GM12874 (cell line): ENCODE measurements around the gene DNAJC6.

Experiments used
- TF ChIP-seq, protein P1 (sequence below): IDR thresholded peaks from 2 replicates; pipeline ENCODE4 v1.5.1; 2011; ENCODE audit warnings: low read depth, mild to moderate bottlenecking, control low read depth, low read length, moderate library complexity; ENCODE audit not compliant: insufficient read depth

Gene DNAJC6

DNA sequence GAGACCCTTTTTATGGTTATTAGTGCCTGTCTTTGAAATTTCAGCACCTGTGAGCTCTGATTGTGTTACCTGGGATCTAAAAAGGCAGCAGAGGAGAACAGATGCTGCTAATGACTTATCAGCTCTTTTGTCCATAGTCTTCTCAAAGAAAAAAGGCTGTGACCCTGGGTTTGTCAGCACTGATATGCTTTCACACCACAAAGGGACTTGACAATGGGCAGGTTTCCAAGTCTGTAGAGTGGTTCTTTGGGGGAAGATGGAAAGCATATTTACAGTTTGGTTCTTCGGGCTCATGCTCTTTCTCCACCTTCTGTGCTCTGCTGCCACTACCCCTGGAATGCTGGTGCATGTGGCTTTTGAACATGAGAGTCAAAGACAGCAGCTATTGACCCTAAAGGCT is 32.0 kb downstream of the DNAJC6 start:
- TF ChIP-seq, protein P1, sequence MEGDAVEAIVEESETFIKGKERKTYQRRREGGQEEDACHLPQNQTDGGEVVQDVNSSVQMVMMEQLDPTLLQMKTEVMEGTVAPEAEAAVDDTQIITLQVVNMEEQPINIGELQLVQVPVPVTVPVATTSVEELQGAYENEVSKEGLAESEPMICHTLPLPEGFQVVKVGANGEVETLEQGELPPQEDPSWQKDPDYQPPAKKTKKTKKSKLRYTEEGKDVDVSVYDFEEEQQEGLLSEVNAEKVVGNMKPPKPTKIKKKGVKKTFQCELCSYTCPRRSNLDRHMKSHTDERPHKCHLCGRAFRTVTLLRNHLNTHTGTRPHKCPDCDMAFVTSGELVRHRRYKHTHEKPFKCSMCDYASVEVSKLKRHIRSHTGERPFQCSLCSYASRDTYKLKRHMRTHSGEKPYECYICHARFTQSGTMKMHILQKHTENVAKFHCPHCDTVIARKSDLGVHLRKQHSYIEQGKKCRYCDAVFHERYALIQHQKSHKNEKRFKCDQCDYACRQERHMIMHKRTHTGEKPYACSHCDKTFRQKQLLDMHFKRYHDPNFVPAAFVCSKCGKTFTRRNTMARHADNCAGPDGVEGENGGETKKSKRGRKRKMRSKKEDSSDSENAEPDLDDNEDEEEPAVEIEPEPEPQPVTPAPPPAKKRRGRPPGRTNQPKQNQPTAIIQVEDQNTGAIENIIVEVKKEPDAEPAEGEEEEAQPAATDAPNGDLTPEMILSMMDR, result no peak

DNA sequence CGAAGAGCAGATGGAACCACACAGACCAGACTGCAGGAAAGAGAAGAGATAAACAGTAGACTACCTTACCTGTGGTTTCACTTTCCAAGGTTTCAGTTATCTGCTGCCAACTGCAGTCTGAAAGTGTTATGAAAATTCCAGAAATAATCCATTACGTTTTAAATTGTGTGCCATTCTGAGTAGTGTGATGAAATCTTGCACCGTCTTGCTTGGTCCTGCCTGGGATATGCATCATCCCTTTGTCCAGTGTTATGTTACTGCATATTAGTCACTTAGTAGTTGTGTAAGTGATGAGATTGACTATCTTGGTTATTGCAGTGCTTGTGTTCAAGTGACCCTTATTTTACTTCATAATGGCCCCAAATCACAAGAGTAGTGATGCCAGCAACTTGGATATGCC is 33.9 kb downstream of the DNAJC6 start:
- TF ChIP-seq, protein P1, result no peak

DNA sequence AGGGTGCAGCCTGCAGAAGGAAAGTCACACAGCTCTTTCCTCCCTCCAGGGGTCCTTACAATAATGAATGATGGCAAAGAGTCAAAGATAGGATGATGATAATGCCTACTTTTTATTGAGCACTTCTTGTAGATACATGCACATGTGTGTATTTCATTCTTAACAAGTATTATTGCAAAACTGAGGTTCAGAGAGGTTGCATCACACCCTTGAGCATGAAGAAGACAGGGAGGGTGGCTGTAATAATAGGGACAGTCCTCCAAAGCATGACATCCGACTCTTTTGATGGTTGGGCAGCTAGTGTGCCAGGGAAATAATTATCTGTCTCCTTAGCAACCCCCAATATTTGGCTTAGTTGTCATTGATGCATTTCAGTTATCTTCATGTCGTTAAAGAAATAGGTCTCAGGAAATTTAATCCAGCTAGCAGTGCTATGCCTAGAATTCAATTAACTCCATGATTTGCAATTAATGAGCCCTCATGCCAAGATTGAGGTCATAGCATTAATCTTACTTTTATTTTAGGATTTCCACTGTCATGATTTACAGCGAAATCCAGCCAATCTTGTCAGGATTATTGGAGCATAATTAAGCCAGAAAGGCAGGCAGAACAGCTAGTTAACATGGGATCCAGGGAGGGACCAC is 35.0 kb downstream of the DNAJC6 start:
- TF ChIP-seq, protein P1, result no peak

DNA sequence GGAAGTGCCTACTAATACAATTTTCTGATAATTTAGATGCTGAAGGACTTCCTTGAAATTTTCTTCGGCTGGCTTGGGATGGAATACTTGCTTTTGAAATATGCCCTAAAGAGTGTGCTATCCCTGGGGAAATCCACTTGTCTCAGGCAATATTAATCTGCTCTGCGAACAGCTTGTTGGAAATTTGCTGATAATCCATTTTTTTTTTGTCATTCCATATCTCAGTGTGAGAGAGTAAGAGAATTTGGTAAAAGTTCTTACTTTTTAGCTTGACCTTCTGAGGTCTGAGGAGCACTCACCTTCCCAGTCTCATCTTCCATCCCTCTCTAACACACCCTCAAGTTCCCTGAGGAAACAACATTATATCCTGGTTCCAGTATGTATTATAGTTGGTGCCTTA is 36.8 kb downstream of the DNAJC6 start:
- TF ChIP-seq, protein P1, result no peak

DNA sequence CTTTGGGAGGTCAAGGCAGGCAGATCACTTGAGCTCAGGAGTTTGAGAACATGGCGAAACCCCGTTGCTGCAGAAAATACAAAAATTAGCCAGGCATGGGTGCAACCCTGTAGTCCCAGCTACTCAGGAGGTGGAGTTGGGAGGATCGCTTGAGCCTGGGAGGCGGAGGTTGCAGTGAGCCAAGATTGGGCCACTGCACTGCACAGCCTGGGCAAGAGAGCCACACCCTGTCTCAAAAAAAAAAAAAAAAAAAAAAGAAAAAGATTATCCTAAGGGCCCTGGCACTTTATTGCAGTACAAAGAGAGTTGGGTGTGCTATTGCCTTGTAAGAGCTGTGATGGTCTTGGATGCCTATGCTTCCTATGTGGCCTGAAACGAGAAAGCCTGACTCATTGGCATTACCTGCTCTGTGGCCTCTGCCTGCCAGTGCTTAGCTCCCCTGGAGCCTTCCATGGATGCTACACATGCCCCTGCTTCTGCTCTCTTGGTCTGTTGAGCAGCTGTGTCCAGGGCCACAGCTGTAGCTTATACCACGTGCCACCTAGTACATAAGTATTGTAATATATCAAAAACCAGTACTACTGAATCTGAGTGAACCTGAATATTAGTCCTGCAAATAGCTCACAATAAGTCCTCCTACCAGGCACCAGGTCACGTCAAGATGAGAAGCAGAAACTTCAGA is 45.8 kb downstream of the DNAJC6 start:
- TF ChIP-seq, protein P1, result no peak

DNA sequence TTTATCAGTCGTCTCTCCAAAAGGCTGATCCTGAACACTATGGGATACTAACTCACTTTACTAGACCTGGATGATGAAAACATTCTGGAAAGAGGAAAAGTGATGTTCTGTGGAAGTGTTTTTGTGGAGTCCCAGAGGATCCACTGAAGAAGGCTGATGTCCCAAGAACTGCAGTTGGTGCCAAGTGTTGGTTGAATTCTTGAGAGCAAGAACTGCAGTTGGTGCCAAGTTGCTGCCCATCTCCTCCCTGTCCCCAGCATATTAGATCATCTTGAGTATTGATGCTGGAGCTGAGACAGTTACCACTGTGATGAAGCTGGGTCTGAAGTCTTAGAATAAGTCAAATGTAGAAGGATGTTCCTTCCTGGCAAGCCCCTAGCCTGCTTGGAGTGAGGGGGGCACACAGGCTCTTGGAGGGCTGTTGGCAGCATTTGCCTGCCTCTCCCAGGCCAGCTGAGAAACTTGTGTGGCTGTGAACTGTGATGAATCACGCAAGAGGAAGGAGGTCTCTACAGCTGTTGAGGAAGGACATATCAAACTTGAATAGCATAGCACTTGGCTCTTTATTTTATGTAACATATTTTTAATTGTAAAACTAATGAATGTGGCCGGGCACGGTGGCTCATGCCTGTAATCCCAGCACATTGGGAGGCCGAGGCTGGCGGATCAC is 48.1 kb downstream of the DNAJC6 start:
- TF ChIP-seq, protein P1, result no peak

DNA sequence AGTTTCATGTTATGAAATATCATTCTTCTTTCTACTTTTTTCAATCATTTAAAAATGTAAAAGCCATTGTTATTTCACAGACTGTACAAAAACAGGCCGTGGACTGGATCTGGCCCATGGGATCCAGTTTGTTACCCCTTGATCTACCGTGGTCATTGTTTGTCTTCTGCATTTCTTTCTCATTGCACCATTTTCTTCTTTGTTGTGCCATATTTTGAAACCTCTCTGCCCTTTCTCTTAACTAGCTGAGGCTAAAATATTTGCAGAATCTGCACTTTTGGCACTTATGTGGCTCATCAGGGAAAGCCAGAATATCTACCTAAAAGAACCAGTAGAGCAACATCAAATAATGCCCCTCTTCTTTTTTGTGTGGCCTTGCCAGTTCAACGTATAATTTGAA is 50.5 kb downstream of the DNAJC6 start:
- TF ChIP-seq, protein P1, result no peak
